Activated CD4-positive, alpha-beta T cell treated with anti-CD3 and anti-CD28 coated beads for 48 hours (primary cell): ENCODE results near the gene PROSER2.

ENCODE experiments used
- DNase-seq: peaks from one replicate; pipeline ENCODE4 v3.0.0-alpha.2; 2020

Gene PROSER2

GRCh38 chr10:11910102-11910501 is 86.9 kb downstream of the PROSER2 start:
- DNase-seq = no peak

GRCh38 chr10:11913079-11913641 is 90.0 kb downstream of the PROSER2 start:
- no peak for DNase-seq

- no peak for DNase-seq
These were observed 95.2 kb downstream of the PROSER2 start for GRCh38 chr10:11918384-11918783.

GRCh38 chr10:11919271-11919670 is 96.1 kb downstream of the PROSER2 start:
- no peak for DNase-seq
